HT-29 (cell line): Measurements from ENCODE around the gene ROR1. TPM values are rescaled to one million over a fixed set of nuclear protein-coding genes. Genes with fewer than 3 reads are reported as not detected.
A peak's percentile ranks its signal among the peaks of the same experiment; 100 is the strongest.

Experiments
- DNase-seq: peaks from one replicate; pipeline ENCODE4 v3.0.0-alpha.2; 2015; ENCODE audit warnings: low spot score
- total RNA-seq: library from RNA; depleted of rRNA; stranded (reverse); fragments of >200 nt; shearing (Covaris generic); gene quantifications from 2 replicates; pipeline ENCODE4 v1.2.3, GENCODE V29; 2014

ROR1 gene
- total RNA-seq, 1 experiment from 2014 or later: 40.5 TPM

- no peak for DNase-seq
Measured at GRCh38 chr1:64049900-64050540, 276.2 kb downstream of the ROR1 start.

GRCh38 chr1:64050601-64051000 lies 276.8 kb downstream of the ROR1 start:
- DNase-seq: no peak

GRCh38 chr1:64051796-64052195 lies 278.0 kb downstream of the ROR1 start:
- peak; percentile 82 for DNase-seq

GRCh38 chr1:64052777-64053176 lies 279.0 kb downstream of the ROR1 start:
- no peak for DNase-seq

GRCh38 chr1:64055310-64055709 lies 281.5 kb downstream of the ROR1 start:
- DNase-seq: no peak

- DNase-seq: no peak
Measured at GRCh38 chr1:64059556-64059955, 285.7 kb downstream of the ROR1 start.

- DNase-seq: no peak
Measured at GRCh38 chr1:64060611-64061302, 286.9 kb downstream of the ROR1 start.

GRCh38 chr1:64061430-64062104 lies 287.8 kb downstream of the ROR1 start:
- no peak for DNase-seq

GRCh38 chr1:64062529-64062928 lies 288.7 kb downstream of the ROR1 start:
- DNase-seq: no peak

GRCh38 chr1:64062941-64063581 lies 289.2 kb downstream of the ROR1 start:
- DNase-seq: no peak

GRCh38 chr1:64065571-64065970 lies 291.8 kb downstream of the ROR1 start:
- no peak for DNase-seq

- DNase-seq: no peak
Measured at GRCh38 chr1:64072089-64072793, 298.4 kb downstream of the ROR1 start.

GRCh38 chr1:64073705-64074104 lies 299.9 kb downstream of the ROR1 start:
- no peak for DNase-seq

GRCh38 chr1:64074767-64075166 lies 300.9 kb downstream of the ROR1 start:
- no peak for DNase-seq

GRCh38 chr1:64077281-64077940 lies 303.6 kb downstream of the ROR1 start:
- DNase-seq: no peak

- DNase-seq: no peak
Measured at GRCh38 chr1:64080941-64081562, 307.2 kb downstream of the ROR1 start.

GRCh38 chr1:64082459-64082858 lies 308.6 kb downstream of the ROR1 start:
- no peak for DNase-seq

GRCh38 chr1:64084451-64084850 lies 310.6 kb downstream of the ROR1 start:
- no peak for DNase-seq

GRCh38 chr1:64087768-64088167 lies 314.0 kb downstream of the ROR1 start:
- no peak for DNase-seq

- DNase-seq: no peak
Measured at GRCh38 chr1:64090436-64090835, 316.6 kb downstream of the ROR1 start.
